ENCODE measurements around the gene ZNF747.
"Not testable (repeated sequence)": the region's sequence is repeated elsewhere in the genome, so short reads cannot be mapped to it uniquely, and the experiment has no call there.

The ZNF747 gene

GRCh38 chr16:30546115-30546514 is 11.5 kb upstream of the ZNF747 start:
- Histone ChIP-seq H3K27ac (ENCODE audit: low read depth in 2 of 2, low read length in 2 of 2) (no peak overlapping the region), H3K4me1 (ENCODE audit: control insufficient read depth in 2 of 2, insufficient read depth in 2 of 2, low read length in 2 of 2) (peaks cover 19 to 31% of the 10 kb centered on the region in 2 donors), H3K9ac (ENCODE audit: low read depth in 1 of 2, low read length in 2 of 2) (no peak overlapping the region), H3K4me3 (ENCODE audit: low read length in 2 of 2) (no peak overlapping the region), H3K36me3 (ENCODE audit: control insufficient read depth in 2 of 2, insufficient read depth in 2 of 2, low read length in 2 of 2) (no peaks in the 10 kb centered on the region), H3K9me3 (ENCODE audit: control insufficient read depth in 2 of 2, low read length in 2 of 2) (no peaks in the 10 kb centered on the region), H3K27me3 (ENCODE audit: control insufficient read depth in 2 of 2, insufficient read depth in 2 of 2, low read length in 2 of 2) (no peaks in the 10 kb centered on the region)

GRCh38 chr16:30543067-30543466 is 8.4 kb upstream of the ZNF747 start:
- peak overlapping the region in 1 of 2 donors; percentile 83 for H3K27ac ChIP-seq (ENCODE audit: low read depth in 2 of 2, low read length in 2 of 2)
- no peak overlapping the region for H3K9ac ChIP-seq (ENCODE audit: low read depth in 1 of 2, low read length in 2 of 2)
- no peaks in the 10 kb centered on the region for H3K27me3 ChIP-seq (ENCODE audit: control insufficient read depth in 2 of 2, insufficient read depth in 2 of 2, low read length in 2 of 2)
- H3K9me3 ChIP-seq (ENCODE audit: control insufficient read depth in 2 of 2, low read length in 2 of 2), result no peaks in the 10 kb centered on the region
- peaks cover 18 to 21% of the 10 kb centered on the region in 2 donors for H3K4me1 ChIP-seq (ENCODE audit: control insufficient read depth in 2 of 2, insufficient read depth in 2 of 2, low read length in 2 of 2)
- H3K4me3 ChIP-seq (ENCODE audit: low read length in 2 of 2), result no peak overlapping the region
- no peaks in the 10 kb centered on the region for H3K36me3 ChIP-seq (ENCODE audit: control insufficient read depth in 2 of 2, insufficient read depth in 2 of 2, low read length in 2 of 2)

DNA sequence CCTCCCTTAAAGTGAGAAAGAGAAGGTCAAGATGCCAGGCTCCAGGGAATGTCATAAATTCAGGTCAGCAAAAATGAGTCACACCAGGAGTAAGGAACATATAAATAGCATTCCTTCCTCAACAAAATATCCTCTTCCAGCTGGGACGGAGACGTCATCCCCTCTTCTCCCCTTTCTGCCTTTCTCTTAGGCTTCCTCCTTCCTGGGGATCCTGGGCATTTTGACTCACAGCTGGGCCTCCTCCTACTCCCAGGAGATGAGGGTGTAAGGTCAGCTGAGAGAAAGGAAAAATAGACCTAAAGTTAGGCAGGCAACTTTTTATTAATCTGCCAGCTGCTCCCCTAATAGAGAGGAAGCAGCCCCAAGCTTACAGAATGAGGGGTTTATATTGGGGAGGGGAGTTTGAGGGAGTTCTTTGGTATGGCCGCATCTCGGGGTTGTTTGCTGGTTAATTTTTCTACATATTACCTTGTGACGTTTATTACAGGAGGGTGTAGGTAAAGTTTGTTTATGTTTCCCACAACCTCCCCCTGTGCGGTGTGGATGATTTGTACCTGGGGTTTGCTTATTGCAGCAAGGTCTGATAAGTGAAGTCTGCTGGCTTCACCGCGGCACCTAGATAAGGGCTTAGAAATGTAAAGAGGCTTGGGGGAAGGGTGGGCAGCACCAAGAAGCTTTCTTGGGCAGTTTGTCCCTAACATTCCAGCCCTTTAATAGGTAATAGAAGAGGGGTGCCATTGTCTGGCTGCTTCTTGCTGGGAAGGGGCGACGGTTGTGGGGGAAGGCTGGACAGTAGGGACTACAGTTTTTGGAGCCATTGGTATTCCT is 7.1 kb upstream of the ZNF747 start:
- H3K4me1 ChIP-seq (ENCODE audit: control insufficient read depth in 2 of 2, insufficient read depth in 2 of 2, low read length in 2 of 2), result peaks cover 18% of the 10 kb centered on the region in 2 donors
- H3K36me3 ChIP-seq (ENCODE audit: control insufficient read depth in 2 of 2, insufficient read depth in 2 of 2, low read length in 2 of 2), result no peaks in the 10 kb centered on the region
- peak overlapping the region; percentile 51 to 54 for H3K9ac ChIP-seq (ENCODE audit: low read depth in 1 of 2, low read length in 2 of 2)
- H3K27ac ChIP-seq (ENCODE audit: low read depth in 2 of 2, low read length in 2 of 2), result peak overlapping the region; percentile 83 to 88
- no peaks in the 10 kb centered on the region for H3K9me3 ChIP-seq (ENCODE audit: control insufficient read depth in 2 of 2, low read length in 2 of 2)
- peak overlapping the region in 1 of 2 donors; percentile 50 for H3K4me3 ChIP-seq (ENCODE audit: low read length in 2 of 2)
- no peaks in the 10 kb centered on the region for H3K27me3 ChIP-seq (ENCODE audit: control insufficient read depth in 2 of 2, insufficient read depth in 2 of 2, low read length in 2 of 2)

- H3K27me3 ChIP-seq (ENCODE audit: control insufficient read depth in 2 of 2, insufficient read depth in 2 of 2, low read length in 2 of 2); H3K36me3 ChIP-seq (ENCODE audit: control insufficient read depth in 2 of 2, insufficient read depth in 2 of 2, low read length in 2 of 2); H3K9me3 ChIP-seq (ENCODE audit: control insufficient read depth in 2 of 2, low read length in 2 of 2): not testable (repeated sequence)
- Histone ChIP-seq H3K4me3 (ENCODE audit: low read length in 2 of 2) (peak overlapping the region in 1 of 2 donors; percentile 23), H3K9ac (ENCODE audit: low read depth in 1 of 2, low read length in 2 of 2) (peak overlapping the region in 1 of 2 donors; percentile 51), H3K4me1 (ENCODE audit: control insufficient read depth in 2 of 2, insufficient read depth in 2 of 2, low read length in 2 of 2) (peaks cover 19% of the 10 kb centered on the region in 2 donors), H3K27ac (ENCODE audit: low read depth in 2 of 2, low read length in 2 of 2) (peak overlapping the region; percentile 83 to 88)
Measured at GRCh38 chr16:30540916-30541464, 6.3 kb upstream of the ZNF747 start.

DNA sequence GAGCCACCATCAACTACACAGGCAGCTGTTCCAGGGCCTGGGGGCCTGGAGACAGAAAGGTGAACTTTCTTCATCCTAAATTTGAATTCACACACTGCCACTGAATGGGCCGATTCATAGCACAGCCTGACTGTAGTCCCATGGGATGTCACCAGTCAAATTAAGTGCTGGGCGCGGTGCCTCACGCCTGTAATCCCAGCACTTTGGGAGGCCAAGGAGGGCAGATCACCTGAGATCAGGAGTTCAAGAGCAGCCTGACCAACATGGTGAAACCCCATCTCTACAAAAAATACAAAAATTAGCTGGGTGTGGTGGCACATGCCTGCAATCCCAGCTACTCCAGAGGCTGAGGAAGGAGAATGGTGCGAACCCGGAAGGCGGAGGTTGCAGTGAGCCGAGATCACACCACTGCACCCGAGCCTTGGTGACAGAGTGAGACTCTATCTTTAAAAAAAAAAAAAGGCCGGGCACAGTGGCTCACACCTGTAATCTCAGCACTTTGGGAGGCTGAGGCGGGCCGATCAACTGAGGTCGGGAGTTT is 5.4 kb upstream of the ZNF747 start:
- H3K9ac ChIP-seq (ENCODE audit: low read depth in 1 of 2, low read length in 2 of 2); H3K9me3 ChIP-seq (ENCODE audit: control insufficient read depth in 2 of 2, low read length in 2 of 2); H3K27me3 ChIP-seq (ENCODE audit: control insufficient read depth in 2 of 2, insufficient read depth in 2 of 2, low read length in 2 of 2); H3K4me3 ChIP-seq (ENCODE audit: low read length in 2 of 2); H3K36me3 ChIP-seq (ENCODE audit: control insufficient read depth in 2 of 2, insufficient read depth in 2 of 2, low read length in 2 of 2); H3K27ac ChIP-seq (ENCODE audit: low read depth in 2 of 2, low read length in 2 of 2): not testable (repeated sequence)
- H3K4me1 ChIP-seq (ENCODE audit: control insufficient read depth in 2 of 2, insufficient read depth in 2 of 2, low read length in 2 of 2), result peaks cover 27 to 28% of the 10 kb centered on the region in 2 donors

- no peaks in the 10 kb centered on the region for H3K27me3 ChIP-seq (ENCODE audit: control insufficient read depth in 2 of 2, insufficient read depth in 2 of 2, low read length in 2 of 2)
- no peak overlapping the region for H3K4me3 ChIP-seq (ENCODE audit: low read length in 2 of 2)
- H3K4me1 ChIP-seq (ENCODE audit: control insufficient read depth in 2 of 2, insufficient read depth in 2 of 2, low read length in 2 of 2), result peaks cover 27 to 28% of the 10 kb centered on the region in 2 donors
- H3K36me3 ChIP-seq (ENCODE audit: control insufficient read depth in 2 of 2, insufficient read depth in 2 of 2, low read length in 2 of 2), result no peaks in the 10 kb centered on the region
- no peak overlapping the region for H3K9ac ChIP-seq (ENCODE audit: low read depth in 1 of 2, low read length in 2 of 2)
- no peak overlapping the region for H3K27ac ChIP-seq (ENCODE audit: low read depth in 2 of 2, low read length in 2 of 2)
- no peaks in the 10 kb centered on the region for H3K9me3 ChIP-seq (ENCODE audit: control insufficient read depth in 2 of 2, low read length in 2 of 2)
Measured at GRCh38 chr16:30539000-30539964, 4.6 kb upstream of the ZNF747 start.

GRCh38 chr16:30536391-30537024 is 1.9 kb upstream of the ZNF747 start:
- not testable (repeated sequence) for H3K36me3 ChIP-seq (ENCODE audit: control insufficient read depth in 2 of 2, insufficient read depth in 2 of 2, low read length in 2 of 2); H3K4me3 ChIP-seq (ENCODE audit: low read length in 2 of 2); H3K27ac ChIP-seq (ENCODE audit: low read depth in 2 of 2, low read length in 2 of 2); H3K9me3 ChIP-seq (ENCODE audit: control insufficient read depth in 2 of 2, low read length in 2 of 2); H3K27me3 ChIP-seq (ENCODE audit: control insufficient read depth in 2 of 2, insufficient read depth in 2 of 2, low read length in 2 of 2)
- Histone ChIP-seq H3K4me1 (ENCODE audit: control insufficient read depth in 2 of 2, insufficient read depth in 2 of 2, low read length in 2 of 2) (peaks cover 21 to 24% of the 10 kb centered on the region in 2 donors), H3K9ac (ENCODE audit: low read depth in 1 of 2, low read length in 2 of 2) (peak overlapping the region in 1 of 2 donors; percentile 97)

DNA sequence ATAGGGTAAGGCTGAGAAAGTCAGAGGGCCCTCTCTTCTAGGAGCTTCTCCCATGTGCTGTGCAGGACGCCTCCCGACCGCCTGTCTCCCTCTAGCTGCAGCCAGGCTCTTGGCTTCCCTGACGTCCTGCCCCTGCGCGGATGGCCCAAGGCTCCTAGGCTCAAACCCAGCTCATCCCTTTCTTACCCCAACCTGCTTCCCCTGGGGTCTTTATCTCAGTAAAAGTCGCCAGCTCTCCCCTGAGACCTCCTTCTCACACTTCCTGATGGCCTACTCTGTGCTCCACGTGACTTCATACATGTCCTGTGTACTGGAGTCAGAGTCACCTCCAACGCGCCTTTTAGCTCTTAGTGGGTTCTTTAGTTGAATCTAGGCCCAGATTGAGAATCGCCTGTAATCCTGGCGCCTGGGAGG is 1.1 kb upstream of the ZNF747 start:
- Histone ChIP-seq H3K4me3 (ENCODE audit: low read length in 2 of 2) (peak overlapping the region; percentile 83 to 93), H3K27ac (ENCODE audit: low read depth in 2 of 2, low read length in 2 of 2) (peak overlapping the region; percentile 94 to 95), H3K36me3 (ENCODE audit: control insufficient read depth in 2 of 2, insufficient read depth in 2 of 2, low read length in 2 of 2) (peaks cover 0 to 11% of the 10 kb centered on the region in 2 donors), H3K9me3 (ENCODE audit: control insufficient read depth in 2 of 2, low read length in 2 of 2) (no peaks in the 10 kb centered on the region), H3K27me3 (ENCODE audit: control insufficient read depth in 2 of 2, insufficient read depth in 2 of 2, low read length in 2 of 2) (no peaks in the 10 kb centered on the region), H3K4me1 (ENCODE audit: control insufficient read depth in 2 of 2, insufficient read depth in 2 of 2, low read length in 2 of 2) (peaks cover 18 to 21% of the 10 kb centered on the region in 2 donors), H3K9ac (ENCODE audit: low read depth in 1 of 2, low read length in 2 of 2) (peak overlapping the region; percentile 97 to 98)

DNA sequence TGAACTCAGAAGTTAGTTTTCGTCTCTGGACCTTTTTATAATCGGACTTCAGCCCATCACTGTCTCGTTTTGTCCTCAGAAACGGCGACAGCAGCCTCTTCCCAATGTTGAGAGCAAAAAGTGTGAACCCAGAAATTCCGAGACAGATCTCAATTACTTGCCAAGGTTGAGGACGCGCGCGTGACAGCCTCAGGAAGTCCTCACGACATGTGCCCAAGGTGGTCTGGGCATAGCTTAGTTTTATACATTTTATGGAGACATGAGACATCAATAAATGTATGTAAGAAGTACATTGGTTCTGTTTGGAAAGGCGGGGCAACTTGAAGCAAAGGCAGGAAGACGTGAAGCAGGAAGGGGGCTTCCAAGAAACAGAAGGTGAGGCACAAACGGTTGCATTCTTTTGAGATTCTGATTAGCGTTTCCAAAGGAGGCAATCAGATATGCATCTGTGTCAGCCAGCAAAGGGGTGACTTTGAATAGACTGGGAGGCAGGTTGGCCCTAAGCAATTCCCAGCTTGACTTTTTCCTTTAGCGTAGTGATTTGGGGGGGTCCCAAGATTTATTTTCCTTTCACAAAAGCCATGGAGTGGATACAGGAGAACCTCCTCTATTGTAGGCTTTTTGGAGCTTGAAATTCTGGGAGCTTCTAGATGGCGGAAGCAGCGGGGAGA is 583 bp upstream of the ZNF747 start:
- Histone ChIP-seq H3K27ac (ENCODE audit: low read depth in 2 of 2, low read length in 2 of 2) (peak overlapping the region; percentile 94 to 95), H3K9me3 (ENCODE audit: control insufficient read depth in 2 of 2, low read length in 2 of 2) (no peaks in the 10 kb centered on the region), H3K36me3 (ENCODE audit: control insufficient read depth in 2 of 2, insufficient read depth in 2 of 2, low read length in 2 of 2) (peaks cover 0 to 11% of the 10 kb centered on the region in 2 donors), H3K27me3 (ENCODE audit: control insufficient read depth in 2 of 2, insufficient read depth in 2 of 2, low read length in 2 of 2) (no peaks in the 10 kb centered on the region), H3K4me3 (ENCODE audit: low read length in 2 of 2) (peak overlapping the region; percentile 83 to 93), H3K4me1 (ENCODE audit: control insufficient read depth in 2 of 2, insufficient read depth in 2 of 2, low read length in 2 of 2) (peaks cover 18 to 27% of the 10 kb centered on the region in 2 donors), H3K9ac (ENCODE audit: low read depth in 1 of 2, low read length in 2 of 2) (peak overlapping the region; percentile 97 to 98)
